ENCODE results near the gene HOXC5. TPM values are rescaled to one million over a fixed set of nuclear protein-coding genes. Genes with fewer than 3 reads are reported as not detected.

The HOXC5 gene
- polyA plus RNA-seq, 1 donor, result 1.8 TPM

GRCh38 chr12:54044425-54045103 is 11.7 kb downstream of the HOXC5 start:
- Histone ChIP-seq H3K4me3 (ENCODE audit: low read length) (no peak overlapping the region), H3K36me3 (ENCODE audit: control insufficient read depth, insufficient read depth, low read length) (no peaks in the 10 kb centered on the region), H3K27me3 (ENCODE audit: control insufficient read depth, insufficient read depth, low read length) (peaks cover 59% of the 10 kb centered on the region), H3K4me1 (ENCODE audit: control insufficient read depth, insufficient read depth, low read length) (no peaks in the 10 kb centered on the region), H3K27ac (ENCODE audit: low read length) (peak overlapping the region; percentile 25), H3K9me3 (ENCODE audit: control insufficient read depth, low read depth, low read length) (peaks cover 6% of the 10 kb centered on the region)
- no peak for DNase-seq
- 72% methylated on average over 2 of the region's 5 CpGs for WGBS (ENCODE audit: insufficient coverage, low lambda C conversion rate)

- Histone ChIP-seq H3K9me3 (ENCODE audit: control insufficient read depth, low read depth, low read length) (peaks cover 6% of the 10 kb centered on the region), H3K27ac (ENCODE audit: low read length) (no peak overlapping the region), H3K36me3 (ENCODE audit: control insufficient read depth, insufficient read depth, low read length) (no peaks in the 10 kb centered on the region), H3K4me1 (ENCODE audit: control insufficient read depth, insufficient read depth, low read length) (no peaks in the 10 kb centered on the region), H3K27me3 (ENCODE audit: control insufficient read depth, insufficient read depth, low read length) (peaks cover 51% of the 10 kb centered on the region), H3K4me3 (ENCODE audit: low read length) (no peak overlapping the region)
- DNase-seq, result no peak
These were observed 12.6 kb downstream of the HOXC5 start for GRCh38 chr12:54045401-54045800.

- no peak for DNase-seq
- WGBS (ENCODE audit: insufficient coverage, low lambda C conversion rate), result no CpG with 5 or more reads among the region's 16 CpGs
- H3K27me3 ChIP-seq (ENCODE audit: control insufficient read depth, insufficient read depth, low read length), result peaks cover 49% of the 10 kb centered on the region
These were observed 13.1 kb downstream of the HOXC5 start for GRCh38 chr12:54045868-54046521.

GRCh38 chr12:54046809-54047159 is 13.9 kb downstream of the HOXC5 start:
- Histone ChIP-seq H3K27ac (ENCODE audit: low read length) (no peak overlapping the region), H3K4me1 (ENCODE audit: control insufficient read depth, insufficient read depth, low read length) (peaks cover 11% of the 10 kb centered on the region), H3K9me3 (ENCODE audit: control insufficient read depth, low read depth, low read length) (peaks cover 6% of the 10 kb centered on the region), H3K27me3 (ENCODE audit: control insufficient read depth, insufficient read depth, low read length) (peaks cover 51% of the 10 kb centered on the region), H3K36me3 (ENCODE audit: control insufficient read depth, insufficient read depth, low read length) (no peaks in the 10 kb centered on the region), H3K4me3 (ENCODE audit: low read length) (no peak overlapping the region)
- no peak for DNase-seq
- WGBS (ENCODE audit: insufficient coverage, low lambda C conversion rate), result 60% methylated on average over 1 of the region's 27 CpGs

More at GRCh38 chr12:54045868-54046521, 13.1 kb downstream of the HOXC5 start:
- peaks cover 6% of the 10 kb centered on the region for H3K9me3 ChIP-seq (ENCODE audit: control insufficient read depth, low read depth, low read length)
- H3K36me3 ChIP-seq (ENCODE audit: control insufficient read depth, insufficient read depth, low read length), result no peaks in the 10 kb centered on the region
- H3K4me1 ChIP-seq (ENCODE audit: control insufficient read depth, insufficient read depth, low read length), result peaks cover 4% of the 10 kb centered on the region
- no peak overlapping the region for H3K27ac ChIP-seq (ENCODE audit: low read length)
- H3K4me3 ChIP-seq (ENCODE audit: low read length), result no peak overlapping the region

GRCh38 chr12:54047160-54047963 is 14.5 kb downstream of the HOXC5 start:
- H3K36me3 ChIP-seq (ENCODE audit: control insufficient read depth, insufficient read depth, low read length), result no peaks in the 10 kb centered on the region
- peaks cover 6% of the 10 kb centered on the region for H3K9me3 ChIP-seq (ENCODE audit: control insufficient read depth, low read depth, low read length)
- DNase-seq, result no peak
- no peak overlapping the region for H3K4me3 ChIP-seq (ENCODE audit: low read length)
- peaks cover 50% of the 10 kb centered on the region for H3K27me3 ChIP-seq (ENCODE audit: control insufficient read depth, insufficient read depth, low read length)
- WGBS (ENCODE audit: insufficient coverage, low lambda C conversion rate), result 80% methylated on average over 1 of the region's 61 CpGs
- no peak overlapping the region for H3K27ac ChIP-seq (ENCODE audit: low read length)
- H3K4me1 ChIP-seq (ENCODE audit: control insufficient read depth, insufficient read depth, low read length), result peaks cover 16% of the 10 kb centered on the region

GRCh38 chr12:54047964-54048303 is 15.1 kb downstream of the HOXC5 start:
- H3K4me1 ChIP-seq (ENCODE audit: control insufficient read depth, insufficient read depth, low read length), result peaks cover 21% of the 10 kb centered on the region
- no peak overlapping the region for H3K4me3 ChIP-seq (ENCODE audit: low read length)
- H3K27ac ChIP-seq (ENCODE audit: low read length), result no peak overlapping the region
- DNase-seq, result no peak
- no CpG with 5 or more reads among the region's 8 CpGs for WGBS (ENCODE audit: insufficient coverage, low lambda C conversion rate)
- no peaks in the 10 kb centered on the region for H3K36me3 ChIP-seq (ENCODE audit: control insufficient read depth, insufficient read depth, low read length)
- H3K9me3 ChIP-seq (ENCODE audit: control insufficient read depth, low read depth, low read length), result peaks cover 6% of the 10 kb centered on the region
- H3K27me3 ChIP-seq (ENCODE audit: control insufficient read depth, insufficient read depth, low read length), result peaks cover 50% of the 10 kb centered on the region

- Histone ChIP-seq H3K4me3 (ENCODE audit: low read length) (no peak overlapping the region), H3K9me3 (ENCODE audit: control insufficient read depth, low read depth, low read length) (peaks cover 6% of the 10 kb centered on the region), H3K36me3 (ENCODE audit: control insufficient read depth, insufficient read depth, low read length) (no peaks in the 10 kb centered on the region), H3K27ac (ENCODE audit: low read length) (no peak overlapping the region), H3K27me3 (ENCODE audit: control insufficient read depth, insufficient read depth, low read length) (peaks cover 54% of the 10 kb centered on the region), H3K4me1 (ENCODE audit: control insufficient read depth, insufficient read depth, low read length) (peaks cover 24% of the 10 kb centered on the region)
- no CpG with 5 or more reads among the region's 3 CpGs for WGBS (ENCODE audit: insufficient coverage, low lambda C conversion rate)
- no peak for DNase-seq
These were observed 15.7 kb downstream of the HOXC5 start for GRCh38 chr12:54048406-54049093.

- Histone ChIP-seq H3K4me3 (ENCODE audit: low read length) (no peak overlapping the region), H3K27me3 (ENCODE audit: control insufficient read depth, insufficient read depth, low read length) (peaks cover 58% of the 10 kb centered on the region), H3K9me3 (ENCODE audit: control insufficient read depth, low read depth, low read length) (peaks cover 6% of the 10 kb centered on the region), H3K4me1 (ENCODE audit: control insufficient read depth, insufficient read depth, low read length) (peaks cover 24% of the 10 kb centered on the region), H3K36me3 (ENCODE audit: control insufficient read depth, insufficient read depth, low read length) (no peaks in the 10 kb centered on the region), H3K27ac (ENCODE audit: low read length) (no peak overlapping the region)
- DNase-seq, result no peak
- 100% methylated on average over 3 of the region's 6 CpGs for WGBS (ENCODE audit: insufficient coverage, low lambda C conversion rate)
These were observed 16.3 kb downstream of the HOXC5 start for GRCh38 chr12:54049108-54049507.

- Histone ChIP-seq H3K36me3 (ENCODE audit: control insufficient read depth, insufficient read depth, low read length) (no peaks in the 10 kb centered on the region), H3K9me3 (ENCODE audit: control insufficient read depth, low read depth, low read length) (peaks cover 6% of the 10 kb centered on the region), H3K27me3 (ENCODE audit: control insufficient read depth, insufficient read depth, low read length) (peaks cover 58% of the 10 kb centered on the region), H3K4me1 (ENCODE audit: control insufficient read depth, insufficient read depth, low read length) (peaks cover 28% of the 10 kb centered on the region), H3K27ac (ENCODE audit: low read length) (no peak overlapping the region), H3K4me3 (ENCODE audit: low read length) (no peak overlapping the region)
- no CpG with 5 or more reads among the region's 2 CpGs for WGBS (ENCODE audit: insufficient coverage, low lambda C conversion rate)
- no peak for DNase-seq
These were observed 17.6 kb downstream of the HOXC5 start for GRCh38 chr12:54050482-54050810.

GRCh38 chr12:54051026-54051842 is 18.4 kb downstream of the HOXC5 start:
- H3K27ac ChIP-seq (ENCODE audit: low read length), result peak overlapping the region; percentile 27
- peak in 1 of 2 donors; percentile 45 for DNase-seq
- H3K36me3 ChIP-seq (ENCODE audit: control insufficient read depth, insufficient read depth, low read length), result no peaks in the 10 kb centered on the region

More at GRCh38 chr12:54051026-54051842, 18.4 kb downstream of the HOXC5 start:
- no CpG with 5 or more reads among the region's 12 CpGs for WGBS (ENCODE audit: insufficient coverage, low lambda C conversion rate)
- Histone ChIP-seq H3K4me3 (ENCODE audit: low read length) (no peak overlapping the region), H3K4me1 (ENCODE audit: control insufficient read depth, insufficient read depth, low read length) (peaks cover 28% of the 10 kb centered on the region), H3K9me3 (ENCODE audit: control insufficient read depth, low read depth, low read length) (peaks cover 6% of the 10 kb centered on the region), H3K27me3 (ENCODE audit: control insufficient read depth, insufficient read depth, low read length) (peaks cover 55% of the 10 kb centered on the region)

Data from large intestine (tissue), 3 donors.